Activated T-helper 9 cell treated with anti-CD3 and anti-CD28 coated beads, Interleukin-2, amount 50 U/mL, for 16 hours (primary cell): ENCODE measurements around the gene VIPAS39.
A peak's percentile ranks its signal among the peaks of the same experiment; 100 is the strongest.

Experiments
- DNase-seq: peaks from one replicate; pipeline ENCODE4 v3.0.0-alpha.2; 2020; ENCODE audit warnings: low read depth

The VIPAS39 gene

DNA sequence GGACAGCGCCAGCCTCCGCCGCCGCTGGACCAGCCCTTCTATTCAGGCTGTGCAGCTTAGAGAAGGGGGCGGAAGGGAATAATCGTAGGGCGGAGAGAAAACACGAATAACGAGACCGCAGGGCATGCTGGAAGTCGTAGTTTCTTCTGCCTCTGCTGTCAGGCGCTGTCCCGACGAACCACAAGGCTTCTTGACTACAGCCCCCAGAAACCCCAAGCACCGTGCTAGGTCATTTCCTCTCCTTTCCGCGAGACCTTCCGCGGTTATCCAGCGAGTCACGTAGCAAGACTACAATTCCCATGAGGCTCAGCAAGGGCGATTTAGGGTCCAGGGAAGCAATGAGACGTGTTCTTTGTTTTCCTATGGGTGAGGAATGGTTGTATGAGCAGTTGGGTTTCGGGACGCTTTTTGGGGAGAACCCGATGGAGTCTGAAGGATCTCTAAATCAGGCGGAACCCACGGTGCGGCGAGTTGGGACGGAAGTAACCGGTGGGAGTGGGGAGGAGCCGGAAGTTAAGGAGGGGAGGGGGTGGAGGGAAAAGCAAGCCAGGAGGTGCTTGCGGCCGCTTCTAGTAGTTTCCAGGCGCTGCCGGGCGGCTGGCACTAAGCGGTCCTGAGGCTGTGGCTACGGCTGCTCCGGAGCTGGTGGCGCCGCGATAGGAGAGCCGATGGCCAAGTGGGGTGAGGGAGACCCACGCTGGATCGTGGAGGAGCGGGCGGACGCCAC lies at the start of gene VIPAS39, which contains the start of gene AHSA1:
VIPAS39 (minus strand) TSS at position 80 of the 727 bp plus-strand sequence. CDS start 3,499 bp downstream, outside the sequence.
AHSA1 (plus strand) TSS at position 572 of the 727 bp plus-strand sequence; CDS start at position 669, 97 bp downstream.
- peak; percentile 90 for DNase-seq

DNA sequence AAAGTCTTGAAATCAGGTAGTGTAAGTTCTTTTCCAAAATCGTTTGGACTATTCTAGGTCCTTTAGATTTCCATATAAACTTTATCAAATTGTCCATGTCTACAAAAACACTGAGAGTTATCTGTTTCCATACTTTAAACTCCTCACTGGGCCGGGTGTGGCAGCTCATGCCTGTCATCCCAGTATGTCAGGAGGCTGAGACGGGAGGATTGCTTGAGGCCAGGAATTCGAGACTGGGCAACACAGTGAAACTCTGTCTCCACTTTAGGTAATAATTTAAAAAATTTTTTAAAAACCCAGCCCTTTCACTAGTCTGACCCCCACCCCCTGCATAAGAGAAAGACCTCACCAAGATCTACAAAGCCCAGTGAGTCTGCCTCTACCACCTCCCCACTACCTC lies 47.6 kb upstream of the VIPAS39 start:
- DNase-seq = no peak

DNA sequence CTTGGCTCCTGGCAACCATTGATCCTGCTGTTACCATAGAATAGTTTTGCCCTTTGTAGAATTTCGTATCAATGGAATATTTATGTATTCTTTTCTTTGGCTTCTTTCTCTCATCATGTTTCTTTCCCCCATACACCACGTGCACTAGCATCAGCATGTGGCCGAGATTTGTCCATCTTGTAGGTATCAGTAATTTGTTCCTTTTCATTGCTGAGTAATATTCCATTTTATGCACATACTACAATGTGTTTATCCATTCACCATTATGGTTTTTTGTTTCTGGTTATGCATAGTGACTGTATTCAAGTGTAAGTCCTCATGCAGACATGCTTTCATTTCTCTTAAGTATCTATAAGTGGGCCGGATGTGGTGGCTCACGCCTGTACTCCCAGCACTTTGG lies 45.7 kb upstream of the VIPAS39 start:
- DNase-seq = no peak

DNA sequence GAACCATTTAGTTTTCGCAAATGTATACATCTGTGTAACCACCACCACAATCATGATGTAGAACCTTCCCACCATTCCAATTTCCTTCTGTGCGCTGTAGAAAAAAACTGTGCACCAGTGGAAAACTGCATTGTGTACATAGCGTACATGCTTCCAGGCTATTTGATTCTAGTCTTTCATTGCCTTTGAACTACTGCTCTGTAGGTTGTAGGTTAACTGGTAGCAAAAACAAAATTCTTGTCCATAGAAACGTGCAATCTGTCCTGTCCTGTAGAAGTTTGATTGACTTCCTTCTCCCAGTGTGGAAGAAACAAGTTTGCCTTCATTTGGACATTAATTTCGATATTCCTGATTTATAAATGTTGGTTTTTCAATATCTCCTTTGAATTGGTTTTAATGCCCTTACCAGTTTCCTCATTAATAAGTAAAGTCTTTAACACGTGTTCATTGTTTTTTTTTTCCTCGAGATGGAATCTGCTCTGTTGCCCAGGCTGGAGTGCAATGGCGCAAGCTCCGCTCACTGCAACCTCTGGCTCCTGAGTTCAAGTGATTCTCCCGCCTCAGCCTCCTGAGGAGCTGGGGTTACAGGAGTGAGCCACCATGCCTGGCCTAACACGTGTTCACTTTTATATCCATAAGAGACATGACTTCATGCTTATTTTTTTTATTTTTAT lies 44.8 kb upstream of the VIPAS39 start:
- DNase-seq = no peak

DNA sequence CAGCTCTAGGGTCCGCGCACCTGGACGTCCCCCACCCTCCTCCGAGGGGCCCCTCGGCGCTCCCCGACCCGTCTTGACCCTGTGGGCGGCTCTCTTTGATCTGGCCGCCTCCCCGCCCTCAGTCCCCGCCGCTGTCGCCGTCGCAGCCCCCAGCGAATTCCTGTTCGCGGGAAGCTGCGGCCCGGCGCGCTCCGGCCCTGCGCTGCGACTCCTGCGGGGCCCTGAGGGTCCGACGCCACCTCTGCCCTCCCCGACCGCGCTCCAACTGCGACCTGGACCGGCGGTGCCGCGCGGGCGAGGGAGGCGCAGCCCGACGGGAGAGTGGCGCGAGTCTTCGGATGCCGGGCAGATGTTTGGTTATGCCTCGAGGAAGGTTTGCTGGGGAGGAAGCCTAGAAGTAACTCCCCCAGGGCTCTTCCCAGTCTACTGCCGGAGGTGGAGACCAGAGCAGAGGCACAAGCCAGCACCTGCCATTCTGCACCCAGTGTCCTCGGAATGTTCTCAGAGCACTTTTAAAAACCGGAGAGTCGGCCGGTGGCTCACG lies 41.7 kb upstream of the VIPAS39 start:
- no peak for DNase-seq

DNA sequence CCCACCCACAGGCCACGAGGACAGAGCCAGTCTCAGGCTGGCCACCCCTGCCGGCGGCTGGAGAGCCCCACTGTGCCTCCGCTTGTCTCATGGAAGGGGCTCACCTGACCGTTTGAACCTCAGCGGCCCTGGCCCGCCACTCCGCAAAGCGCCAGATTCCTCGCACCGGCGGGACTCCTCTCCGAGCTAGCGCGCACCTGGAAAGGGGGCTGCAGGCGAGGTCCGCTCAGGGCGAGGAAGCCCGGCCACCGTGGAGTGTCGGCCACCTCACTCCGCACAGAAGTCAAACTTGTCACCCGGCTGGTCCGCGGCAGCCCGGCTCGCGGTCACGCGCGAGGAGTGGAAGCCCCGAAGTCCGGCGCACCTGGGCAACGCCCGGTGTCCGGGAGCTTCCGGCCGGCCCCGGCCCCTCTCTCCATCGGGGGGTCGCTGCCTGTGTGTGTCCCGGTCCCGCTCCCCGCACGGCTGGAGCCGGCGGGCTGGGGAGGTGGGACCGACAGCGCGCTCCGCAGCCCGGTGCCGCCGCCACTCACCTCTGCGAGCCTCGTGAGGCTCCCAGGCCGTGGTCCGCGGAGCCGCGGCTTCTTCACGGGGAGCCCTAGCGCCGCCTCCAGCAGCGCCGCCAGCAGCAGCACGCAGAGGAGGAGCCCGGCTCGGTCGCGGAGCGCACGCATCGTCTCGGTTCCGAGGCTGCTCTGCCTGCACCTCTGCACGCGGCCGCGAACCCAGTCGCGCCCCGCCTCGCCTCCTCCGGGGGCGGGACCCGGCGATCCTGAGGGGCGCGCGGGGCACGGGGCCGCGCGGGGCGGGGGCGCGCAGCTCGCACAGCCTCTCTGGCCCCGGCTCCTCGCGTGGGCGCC lies 40.9 kb upstream of the VIPAS39 start, which contains the start of gene ISM2:
ISM2 (minus strand) TSS at position 697 of the 860 bp plus-strand sequence; CDS start at position 674, 23 bp downstream.
- peak; percentile 21 for DNase-seq

DNA sequence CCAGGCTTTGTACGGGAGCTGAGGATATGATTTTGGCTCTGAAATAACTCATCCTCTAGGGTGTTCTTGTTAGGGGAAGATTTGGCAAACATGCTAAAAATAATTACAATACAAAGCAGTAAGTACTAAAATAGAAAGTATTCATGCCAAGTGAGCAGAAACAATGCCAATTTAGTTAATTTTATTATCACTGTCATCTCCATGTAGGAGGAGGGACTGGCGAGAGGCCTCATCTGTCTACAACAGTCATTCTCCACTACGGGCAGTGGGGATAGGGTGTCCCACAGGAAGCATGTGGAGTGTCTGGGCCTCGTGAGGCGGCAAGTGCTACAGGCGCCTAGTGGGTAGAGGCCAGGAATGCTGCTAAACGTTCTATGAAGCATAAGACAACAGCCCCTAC lies 37.9 kb upstream of the VIPAS39 start:
- DNase-seq = no peak

DNA sequence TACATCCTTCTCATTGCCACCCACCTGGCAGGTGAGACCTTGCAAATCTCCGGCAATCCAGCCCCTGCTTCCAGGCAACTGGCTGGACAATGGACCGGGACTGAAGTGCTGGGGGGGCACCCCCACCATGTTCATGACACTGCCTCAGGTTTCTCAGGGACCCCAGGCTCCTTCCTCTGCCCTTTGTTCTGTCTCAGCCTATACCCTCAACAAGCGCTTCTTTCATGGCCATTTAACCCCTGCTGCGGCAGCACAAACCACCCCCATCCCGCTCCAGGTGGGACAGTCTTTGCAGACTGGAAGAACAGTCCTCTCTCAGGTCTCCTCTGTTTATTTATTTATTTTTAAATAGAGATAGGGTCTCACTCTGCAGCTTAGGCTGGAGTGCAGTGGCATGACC lies 33.7 kb upstream of the VIPAS39 start:
- DNase-seq = no peak

DNA sequence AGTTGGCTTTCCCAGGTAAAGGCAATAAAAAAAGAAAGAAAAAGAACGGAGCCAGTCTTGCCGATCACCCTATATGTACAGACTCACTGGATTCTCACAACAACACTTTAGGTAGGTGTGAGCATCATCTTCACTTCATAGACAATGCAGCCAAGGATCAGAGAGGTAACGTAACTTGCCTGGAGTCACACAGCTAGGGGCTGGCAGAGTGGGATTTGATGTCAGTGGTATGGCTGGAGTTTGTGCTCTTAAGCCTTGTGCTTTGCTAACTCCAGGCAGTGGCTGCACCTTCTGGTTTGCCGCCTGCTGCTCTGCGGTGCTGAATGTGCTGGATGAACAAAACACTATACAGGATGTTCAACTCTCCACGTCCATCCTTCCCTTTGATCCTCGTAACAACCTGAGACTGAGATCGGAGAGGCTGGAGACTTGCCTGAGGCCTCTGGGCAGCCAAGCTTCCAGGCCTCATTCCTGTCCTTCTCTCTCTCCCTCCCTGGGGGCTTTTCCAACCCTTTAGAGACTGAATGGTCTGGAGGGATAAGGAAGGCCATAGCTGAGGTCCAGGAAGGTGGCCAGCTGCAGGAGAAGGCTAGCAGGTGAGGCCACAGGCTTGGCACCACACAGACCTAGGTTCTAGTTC lies 33.1 kb upstream of the VIPAS39 start:
- DNase-seq = no peak

DNA sequence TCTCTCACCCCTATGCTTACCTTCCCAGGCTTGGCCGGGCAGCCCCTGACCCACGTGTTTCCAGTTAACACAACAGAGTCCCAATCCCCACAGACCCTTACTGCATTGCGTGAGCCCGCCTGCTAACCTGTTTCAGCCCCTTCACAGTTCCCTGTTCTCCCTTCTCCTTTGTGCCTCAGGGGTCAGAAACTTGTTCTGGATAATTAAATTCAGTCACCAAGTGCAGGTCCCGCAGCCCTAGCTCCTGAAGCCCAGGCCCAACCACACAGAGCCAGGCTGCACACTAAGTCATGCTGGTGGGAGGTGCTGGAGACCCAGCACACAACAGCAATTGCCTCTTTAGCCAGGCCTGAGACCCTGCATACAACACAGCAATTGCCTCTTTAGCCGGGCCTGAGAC lies 31.6 kb upstream of the VIPAS39 start:
- DNase-seq = no peak

DNA sequence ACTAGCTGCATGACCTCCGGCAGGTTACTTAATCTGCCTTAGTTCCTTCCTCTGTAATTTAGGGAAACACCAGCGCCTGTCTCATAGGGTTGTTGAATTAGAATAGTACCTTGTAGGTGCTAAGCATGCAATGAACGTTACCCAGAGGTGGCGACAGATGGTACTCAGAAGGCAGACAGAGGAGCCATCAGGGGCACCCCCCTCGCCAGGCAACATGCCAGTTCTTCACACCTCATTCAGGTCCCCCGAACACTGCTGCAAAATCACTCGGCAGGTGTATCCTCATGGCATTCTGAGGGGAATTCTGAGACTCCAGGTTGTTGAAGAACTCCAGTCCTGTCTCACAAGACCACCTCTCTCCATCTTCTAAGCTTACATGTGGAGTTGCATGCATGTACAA lies 31.2 kb upstream of the VIPAS39 start:
- DNase-seq = no peak

DNA sequence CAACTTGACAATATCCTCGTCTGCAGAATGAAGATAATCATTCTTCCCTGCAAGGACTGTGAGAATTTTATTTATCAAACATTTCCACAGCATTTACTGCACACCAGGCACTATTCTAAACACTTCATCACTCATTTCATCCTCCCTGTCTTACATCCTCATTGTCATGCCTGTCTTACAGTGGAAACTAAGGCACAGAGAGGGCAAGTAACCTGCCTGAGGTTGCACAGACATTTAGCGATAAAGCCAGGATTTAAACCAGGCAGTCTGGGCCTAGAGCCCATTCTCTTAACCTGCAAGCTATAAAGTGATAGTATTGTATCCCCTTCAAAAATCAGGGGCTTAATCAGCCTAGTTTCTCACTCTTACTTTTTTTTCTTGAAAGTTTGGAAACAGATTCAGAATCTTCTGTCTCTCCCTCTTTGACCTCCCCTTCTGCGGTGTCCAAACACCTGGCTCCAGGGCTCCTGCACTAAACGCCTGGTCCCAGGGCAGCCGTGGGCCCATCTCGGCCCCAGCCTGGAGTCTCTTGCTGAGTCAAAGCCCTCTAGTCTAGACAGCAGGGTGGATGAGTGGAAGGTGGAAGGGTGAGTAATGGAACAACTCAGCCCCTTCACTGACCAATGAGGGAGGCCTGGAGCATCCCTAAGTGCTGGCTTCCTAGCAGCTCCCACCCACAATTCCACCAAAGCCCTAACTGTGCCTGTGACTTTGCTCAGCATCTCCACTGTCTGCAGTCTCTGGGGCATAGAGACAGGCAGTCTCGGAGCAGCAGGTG lies 28.7 kb upstream of the VIPAS39 start:
- no peak for DNase-seq

DNA sequence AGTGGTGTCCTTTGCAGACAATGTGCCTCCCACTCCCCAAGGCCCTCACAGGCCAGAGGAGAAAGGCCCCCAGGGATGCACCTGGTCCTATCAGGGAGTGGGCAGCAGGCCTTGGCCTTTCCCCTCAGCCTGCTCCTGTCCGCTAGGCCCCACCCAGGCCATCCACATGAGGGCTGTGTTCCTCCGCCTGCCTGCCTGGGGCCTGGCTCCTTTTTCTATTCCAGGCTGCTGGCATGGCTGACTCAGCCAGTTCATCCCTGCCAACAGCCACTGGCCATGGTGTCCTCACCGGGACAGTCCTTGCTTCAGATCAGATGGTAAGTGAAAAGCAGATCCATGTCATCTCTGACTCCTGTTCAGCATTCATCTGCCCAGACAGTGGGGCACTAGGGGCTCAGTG lies 27.9 kb upstream of the VIPAS39 start:
- no peak for DNase-seq

DNA sequence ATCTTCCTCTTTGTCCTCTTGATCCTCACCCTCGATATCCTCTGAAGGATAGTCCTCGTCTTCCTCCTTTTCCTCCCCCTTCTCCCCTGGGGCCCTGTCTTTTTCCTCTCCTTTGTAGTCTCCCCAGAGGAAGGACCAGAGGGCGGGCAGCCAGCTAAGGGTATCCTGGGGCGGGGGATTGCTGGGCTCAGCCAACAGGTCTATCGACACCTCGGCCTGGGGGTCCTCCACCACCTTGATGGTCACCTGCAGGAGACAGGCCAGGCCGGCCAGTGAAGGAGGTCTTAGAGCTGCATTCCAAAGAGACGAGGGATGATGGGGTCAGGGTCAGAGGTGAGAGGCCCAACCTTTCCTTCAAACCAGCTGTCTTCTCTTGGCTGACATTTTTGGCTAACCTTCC lies 25.0 kb upstream of the VIPAS39 start:
- DNase-seq = no peak

DNA sequence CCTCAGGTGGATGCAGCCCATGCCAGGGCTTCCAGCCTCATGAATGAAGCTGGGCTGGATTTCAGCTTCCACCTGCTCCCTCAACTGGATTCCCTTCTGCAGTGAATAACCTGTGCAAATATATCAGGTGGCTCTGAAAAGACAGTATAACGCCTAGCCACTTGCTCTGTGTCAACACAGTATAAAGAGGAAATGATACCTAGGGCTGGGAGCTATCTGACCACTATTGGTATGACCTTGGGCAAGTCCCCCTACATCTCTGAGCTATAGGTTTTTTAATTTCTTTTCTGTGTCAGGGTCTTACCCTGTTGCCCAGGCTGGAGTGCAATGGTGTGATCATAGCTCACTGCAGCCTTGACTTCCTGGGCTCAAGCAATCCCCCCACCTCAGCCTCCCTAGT lies 21.4 kb upstream of the VIPAS39 start:
- no peak for DNase-seq

DNA sequence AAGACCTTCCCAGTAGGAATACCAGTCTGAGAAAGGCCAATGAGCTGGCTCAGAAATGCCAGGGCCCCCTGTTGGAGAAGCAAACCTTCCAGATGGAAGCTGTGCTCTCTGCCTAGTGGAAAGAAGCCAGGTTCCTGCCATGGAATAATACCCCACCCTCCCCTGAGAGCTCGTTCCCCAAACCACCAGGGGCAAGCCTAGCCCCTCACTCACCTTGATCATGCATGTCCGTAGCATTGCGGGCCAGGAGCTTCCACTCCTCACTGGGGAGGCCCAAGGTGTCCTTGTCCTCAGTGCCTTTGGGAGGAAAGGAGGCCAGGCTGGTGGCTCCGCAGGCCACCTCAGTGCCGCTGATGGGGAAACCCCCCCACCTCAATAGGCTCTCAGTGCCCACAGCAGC lies 20.6 kb upstream of the VIPAS39 start:
- DNase-seq = no peak

DNA sequence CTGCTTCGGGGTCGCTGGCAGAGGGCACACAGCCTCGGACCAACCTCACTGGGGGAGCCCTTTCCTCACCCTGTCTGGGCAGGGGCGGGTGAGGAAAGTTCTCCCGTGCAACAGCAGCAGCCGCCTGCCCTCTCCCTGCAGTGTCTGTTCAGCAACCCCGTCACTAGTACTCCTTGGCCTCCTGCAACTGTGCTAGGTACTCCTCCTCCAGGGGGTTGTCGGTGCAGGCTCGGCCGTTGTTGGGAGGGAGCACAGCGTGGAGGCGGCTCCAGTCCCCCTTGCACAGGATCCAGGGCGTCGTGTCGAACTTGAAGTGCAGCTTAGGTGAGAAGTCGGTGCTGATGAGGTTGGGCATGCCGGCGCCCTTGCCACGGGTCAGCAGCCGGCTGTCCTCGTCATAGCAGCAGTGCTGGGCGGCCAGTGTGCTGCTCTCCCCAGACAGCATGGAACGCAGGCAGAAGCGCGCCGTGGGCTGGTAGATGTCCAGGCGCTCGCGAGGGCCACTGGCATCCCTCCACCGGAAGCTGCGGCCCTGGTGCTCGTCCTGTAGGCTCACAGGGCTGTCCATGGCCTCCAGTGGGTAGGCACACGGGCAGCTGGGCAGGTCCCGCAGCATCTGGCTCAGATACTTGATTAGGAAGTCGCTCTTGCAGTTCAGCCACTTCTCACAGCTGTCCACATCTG lies 18.2 kb upstream of the VIPAS39 start:
- no peak for DNase-seq

DNA sequence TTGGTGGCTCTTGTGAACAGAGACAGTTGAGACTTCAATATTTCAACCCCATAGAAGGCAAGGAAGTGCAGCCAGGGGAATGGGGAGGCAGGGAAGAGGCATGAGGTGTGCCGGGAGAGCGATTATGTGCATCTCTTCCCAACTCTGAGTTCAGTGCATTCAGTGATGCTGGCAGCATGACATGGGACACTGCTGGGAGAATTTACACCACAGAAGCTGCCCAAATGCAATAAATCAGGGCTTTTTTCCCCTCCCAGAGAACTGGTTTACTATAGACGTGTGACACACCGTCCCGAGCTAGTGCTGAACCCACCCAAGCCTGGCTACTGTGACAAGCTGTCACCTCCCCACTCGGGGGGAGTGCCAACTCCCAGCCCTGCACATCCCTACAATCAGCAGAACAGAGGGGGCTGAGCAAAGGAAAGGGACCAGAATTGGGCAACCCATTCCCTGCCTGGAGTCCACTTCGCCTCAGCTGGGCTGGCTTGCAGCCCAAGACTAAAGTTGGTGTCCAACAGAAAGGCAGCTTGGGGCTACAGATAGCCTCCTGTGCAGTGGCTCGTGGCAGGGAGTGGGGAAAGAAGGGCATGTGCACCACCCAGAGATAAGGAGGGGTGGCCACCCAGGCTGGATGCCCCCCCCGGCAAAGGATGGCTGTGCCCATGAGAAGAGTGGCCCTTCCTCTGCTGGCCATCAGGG lies 17.2 kb upstream of the VIPAS39 start:
- no peak for DNase-seq

DNA sequence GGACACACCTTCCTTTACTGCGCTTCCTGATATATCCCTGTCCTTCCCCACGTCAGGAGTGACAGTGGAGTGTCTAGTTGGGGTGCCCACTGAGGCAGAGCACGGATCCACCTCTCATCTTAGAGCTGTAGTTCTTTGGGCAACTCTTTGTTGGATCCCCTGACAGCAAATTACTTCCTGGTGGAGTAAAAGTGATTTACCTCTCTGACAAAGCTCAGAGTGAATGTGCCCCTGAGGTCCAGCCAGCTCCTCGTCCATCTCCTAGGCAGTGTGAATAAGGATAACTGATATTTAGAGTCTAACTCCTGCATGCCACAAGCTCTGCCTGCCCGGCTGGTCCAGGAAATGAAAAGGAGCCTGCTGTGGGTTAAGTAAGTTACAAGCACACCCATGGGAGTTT lies 16.5 kb upstream of the VIPAS39 start:
- no peak for DNase-seq
